GM12874 (cell line): Measurements from ENCODE around the gene PRICKLE2.

ENCODE experiments used
- CTCF ChIP-seq: IDR thresholded peaks from 2 replicates; pipeline ENCODE4 v1.5.1; 2011; ENCODE audit warnings: low read depth, mild to moderate bottlenecking, control low read depth, low read length, moderate library complexity; ENCODE audit not compliant: insufficient read depth

The PRICKLE2 gene

GRCh38 chr3:64184621-64185020 lies 40.6 kb downstream of the PRICKLE2 start:
- no peak for TF ChIP-seq CTCF

- no peak for TF ChIP-seq CTCF
These were observed 45.4 kb downstream of the PRICKLE2 start for GRCh38 chr3:64179860-64180259.

- no peak for TF ChIP-seq CTCF
These were observed 46.0 kb downstream of the PRICKLE2 start for GRCh38 chr3:64179249-64179648.

GRCh38 chr3:64178419-64178818 lies 46.8 kb downstream of the PRICKLE2 start:
- no peak for TF ChIP-seq CTCF

- TF ChIP-seq CTCF = no peak
These were observed 48.7 kb downstream of the PRICKLE2 start for GRCh38 chr3:64176461-64176996.

- TF ChIP-seq CTCF = no peak
These were observed 50.9 kb downstream of the PRICKLE2 start for GRCh38 chr3:64174328-64174727.

GRCh38 chr3:64173563-64173962 lies 51.7 kb downstream of the PRICKLE2 start:
- no peak for TF ChIP-seq CTCF

GRCh38 chr3:64170270-64170669 lies 55.0 kb downstream of the PRICKLE2 start:
- TF ChIP-seq CTCF = no peak
